ENCODE measurements around the gene ADARB1. TPM values are rescaled to one million over a fixed set of nuclear protein-coding genes. Genes with fewer than 3 reads are reported as not detected.

ADARB1 gene
- total and polyA plus RNA-seq, 2 donors, result 11.9 to 14.6 TPM

DNA sequence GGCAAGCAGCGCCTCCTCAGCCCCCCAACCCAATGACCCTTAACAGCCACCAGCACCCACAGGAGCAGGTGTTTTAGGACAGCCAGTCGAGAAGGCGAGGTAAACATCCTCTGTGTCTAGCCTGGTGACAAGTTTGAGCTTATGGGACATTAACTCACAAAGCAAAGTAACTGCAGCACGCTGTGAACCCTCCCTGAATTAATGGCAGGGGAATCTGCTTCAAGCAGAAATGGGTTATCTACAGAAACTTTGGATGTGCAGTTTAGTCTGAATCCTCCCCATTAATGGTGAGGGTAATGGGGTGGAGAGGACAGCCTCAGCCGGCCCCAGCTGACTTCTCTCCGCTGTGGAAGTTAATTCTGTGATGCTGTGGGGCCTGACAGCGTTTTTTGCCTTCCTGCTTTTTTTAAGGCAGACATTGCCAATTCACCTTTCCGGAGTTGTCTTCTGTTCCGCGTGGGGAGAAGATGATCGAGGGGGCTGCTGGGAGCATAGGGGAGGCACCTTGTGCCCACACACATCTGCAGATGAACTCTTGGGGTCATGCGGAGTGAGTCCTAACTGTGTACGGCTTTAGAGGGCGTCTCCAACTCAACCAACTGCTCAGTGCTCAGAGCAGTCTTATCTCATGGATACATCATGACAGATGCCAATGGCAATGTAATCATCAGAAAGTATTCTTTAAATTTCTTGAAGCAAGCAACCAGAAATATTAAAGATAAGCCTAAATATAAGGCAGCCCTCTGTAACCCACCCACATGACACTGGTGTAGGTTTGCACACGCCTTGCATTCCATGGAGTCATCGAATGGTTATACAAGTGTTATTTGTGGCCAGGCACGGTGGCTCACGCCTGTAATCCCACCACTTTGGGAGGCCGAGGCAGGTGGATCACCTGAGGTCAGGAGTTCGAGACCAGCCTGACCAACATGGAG lies 172.3 kb downstream of the ADARB1 start:
- no peak overlapping the region for H3K4me3 ChIP-seq (ENCODE audit: low read length in 2 of 2)
- no peak overlapping the region for H3K27ac ChIP-seq (ENCODE audit: low read depth in 1 of 2, low read length in 1 of 2)
- no peaks in the 10 kb centered on the region for H3K36me3 ChIP-seq (ENCODE audit: control insufficient read depth in 2 of 2, insufficient read depth in 2 of 2, low read length in 1 of 2)
- peaks cover 1 to 11% of the 10 kb centered on the region in 2 donors for H3K9me3 ChIP-seq (ENCODE audit: control insufficient read depth in 2 of 2, insufficient read depth in 1 of 2, low read length in 1 of 2)
- H3K27me3 ChIP-seq (ENCODE audit: control insufficient read depth in 2 of 2, insufficient read depth in 1 of 2, low read length in 1 of 2), result peaks cover 0 to 12% of the 10 kb centered on the region in 2 donors
- no peaks in the 10 kb centered on the region for H3K4me1 ChIP-seq (ENCODE audit: control insufficient read depth in 2 of 2, insufficient read depth in 2 of 2, low read length in 2 of 2)
- no peak for DNase-seq (ENCODE audit: low read depth in 6 of 9, low spot score in 9 of 9)
- WGBS, result 91% methylated on average over 20 of the region's 20 CpGs

DNA sequence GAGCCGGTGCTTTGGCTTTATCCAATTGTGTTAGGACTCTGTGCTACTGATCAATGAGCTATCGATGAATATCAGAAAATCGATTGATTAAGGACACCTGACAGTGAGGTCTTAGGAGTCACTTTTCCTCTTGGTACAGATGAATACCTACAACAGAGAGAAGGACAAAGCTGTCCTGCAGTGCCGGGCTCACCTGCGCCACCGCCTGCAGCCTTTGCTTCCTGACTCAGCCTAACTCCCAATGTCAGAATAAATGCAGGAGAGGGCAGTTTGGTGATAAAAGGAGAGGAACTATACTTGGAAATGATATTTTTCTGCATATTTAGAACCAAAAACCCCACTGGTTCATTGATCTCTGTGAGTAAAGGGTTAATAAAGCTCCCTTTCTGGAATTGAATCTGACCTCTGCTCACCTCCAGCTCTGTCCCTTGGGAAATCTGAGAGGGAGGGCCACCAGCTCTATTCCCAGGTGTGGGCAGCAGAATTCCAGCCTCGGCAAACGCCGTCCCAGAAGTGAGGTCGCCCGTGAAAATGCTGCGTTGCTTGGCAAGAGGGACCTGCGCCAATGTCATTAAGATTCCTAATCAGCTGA lies 174.0 kb downstream of the ADARB1 start:
- peaks cover 1 to 11% of the 10 kb centered on the region in 2 donors for H3K9me3 ChIP-seq (ENCODE audit: control insufficient read depth in 2 of 2, insufficient read depth in 1 of 2, low read length in 1 of 2)
- no peaks in the 10 kb centered on the region for H3K36me3 ChIP-seq (ENCODE audit: control insufficient read depth in 2 of 2, insufficient read depth in 2 of 2, low read length in 1 of 2)
- H3K27me3 ChIP-seq (ENCODE audit: control insufficient read depth in 2 of 2, insufficient read depth in 1 of 2, low read length in 1 of 2), result peaks cover 0 to 12% of the 10 kb centered on the region in 2 donors
- DNase-seq (ENCODE audit: low read depth in 6 of 9, low spot score in 9 of 9), result no peak
- no peak overlapping the region for H3K27ac ChIP-seq (ENCODE audit: low read depth in 1 of 2, low read length in 1 of 2)
- H3K4me1 ChIP-seq (ENCODE audit: control insufficient read depth in 2 of 2, insufficient read depth in 2 of 2, low read length in 2 of 2), result no peaks in the 10 kb centered on the region
- WGBS, result 81% methylated on average over 13 of the region's 13 CpGs
- H3K4me3 ChIP-seq (ENCODE audit: low read length in 2 of 2), result no peak overlapping the region

DNA sequence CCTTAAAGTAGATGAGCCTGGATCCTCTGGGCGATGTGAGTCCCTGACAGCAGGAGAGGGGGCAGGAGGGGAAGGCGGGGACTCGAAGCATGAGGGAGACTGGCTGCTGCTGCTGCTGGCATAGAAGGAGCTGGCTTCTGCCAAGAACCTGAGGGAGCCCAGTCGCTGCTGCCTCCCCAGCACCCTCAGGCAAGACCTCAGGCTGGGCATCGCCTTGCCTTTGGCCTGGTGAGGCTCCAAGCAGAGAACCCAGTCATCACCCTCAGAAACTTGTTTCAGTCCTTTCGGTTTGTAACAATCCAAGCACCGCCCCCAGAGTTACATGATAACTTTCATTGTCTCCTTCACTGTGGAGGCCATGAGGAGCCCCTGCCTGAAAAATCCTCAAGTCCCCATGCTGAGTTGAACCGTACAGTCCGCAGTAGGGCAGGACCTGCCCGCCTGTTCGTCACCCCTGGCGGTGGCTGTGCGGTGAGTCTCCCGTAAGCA lies 174.6 kb downstream of the ADARB1 start:
- Histone ChIP-seq H3K36me3 (ENCODE audit: control insufficient read depth in 2 of 2, insufficient read depth in 2 of 2, low read length in 1 of 2) (no peaks in the 10 kb centered on the region), H3K4me1 (ENCODE audit: control insufficient read depth in 2 of 2, insufficient read depth in 2 of 2, low read length in 2 of 2) (no peaks in the 10 kb centered on the region), H3K4me3 (ENCODE audit: low read length in 2 of 2) (no peak overlapping the region), H3K27me3 (ENCODE audit: control insufficient read depth in 2 of 2, insufficient read depth in 1 of 2, low read length in 1 of 2) (peaks cover 0 to 12% of the 10 kb centered on the region in 2 donors), H3K27ac (ENCODE audit: low read depth in 1 of 2, low read length in 1 of 2) (no peak overlapping the region), H3K9me3 (ENCODE audit: control insufficient read depth in 2 of 2, insufficient read depth in 1 of 2, low read length in 1 of 2) (peaks cover 1 to 11% of the 10 kb centered on the region in 2 donors)
- DNase-seq (ENCODE audit: low read depth in 6 of 9, low spot score in 9 of 9), result no peak
- 75% methylated on average over 14 of the region's 14 CpGs for WGBS

DNA sequence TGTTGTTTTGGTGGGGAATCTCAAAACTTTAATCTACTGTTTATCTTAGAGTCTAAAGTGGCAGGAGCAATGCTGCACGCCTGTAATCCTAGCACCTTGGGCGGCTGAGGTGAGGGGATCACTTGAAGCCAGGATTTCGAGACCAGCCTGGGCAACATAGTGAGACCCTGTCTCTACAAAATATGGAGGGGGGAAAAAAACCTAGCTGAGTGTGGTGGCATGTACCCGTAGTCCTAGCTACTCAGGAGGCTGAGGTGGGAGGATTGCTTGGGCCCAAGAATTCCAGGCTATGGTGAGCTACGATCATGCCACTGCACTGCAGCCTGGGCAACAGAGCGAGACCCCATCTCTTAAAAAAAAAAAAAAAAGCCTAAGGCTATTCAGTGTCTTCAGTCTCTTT lies 175.2 kb downstream of the ADARB1 start:
- peaks cover 1 to 11% of the 10 kb centered on the region in 2 donors for H3K9me3 ChIP-seq (ENCODE audit: control insufficient read depth in 2 of 2, insufficient read depth in 1 of 2, low read length in 1 of 2)
- H3K27ac ChIP-seq (ENCODE audit: low read depth in 1 of 2, low read length in 1 of 2), result no peak overlapping the region
- WGBS, result 96% methylated on average over 6 of the region's 6 CpGs
- no peak for DNase-seq (ENCODE audit: low read depth in 6 of 9, low spot score in 9 of 9)
- H3K4me3 ChIP-seq (ENCODE audit: low read length in 2 of 2), result no peak overlapping the region
- peaks cover 0 to 12% of the 10 kb centered on the region in 2 donors for H3K27me3 ChIP-seq (ENCODE audit: control insufficient read depth in 2 of 2, insufficient read depth in 1 of 2, low read length in 1 of 2)
- H3K4me1 ChIP-seq (ENCODE audit: control insufficient read depth in 2 of 2, insufficient read depth in 2 of 2, low read length in 2 of 2), result no peaks in the 10 kb centered on the region
- H3K36me3 ChIP-seq (ENCODE audit: control insufficient read depth in 2 of 2, insufficient read depth in 2 of 2, low read length in 1 of 2), result no peaks in the 10 kb centered on the region

DNA sequence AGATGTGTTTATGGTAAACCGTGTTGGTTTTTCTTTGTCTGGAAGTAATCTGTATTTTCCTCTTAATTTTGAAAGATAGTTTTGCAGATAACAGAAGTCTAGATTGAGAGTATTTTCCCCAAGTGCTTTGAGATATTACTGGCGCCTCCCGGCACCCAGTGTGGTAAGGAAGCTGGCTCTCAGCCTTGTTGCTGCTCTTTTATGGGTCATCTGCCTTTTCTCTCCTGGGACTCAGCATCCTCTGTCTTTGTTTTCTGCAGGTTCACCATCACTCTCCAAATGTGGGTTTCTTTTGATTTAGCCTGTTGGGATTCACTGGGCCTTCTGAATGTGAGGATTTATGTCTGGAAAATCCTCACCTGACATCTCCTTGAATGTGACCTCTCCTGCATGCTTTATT lies 175.9 kb downstream of the ADARB1 start:
- H3K4me1 ChIP-seq (ENCODE audit: control insufficient read depth in 2 of 2, insufficient read depth in 2 of 2, low read length in 2 of 2), result peaks cover 0 to 5% of the 10 kb centered on the region in 2 donors
- 96% methylated on average over 3 of the region's 3 CpGs for WGBS
- peaks cover 0 to 12% of the 10 kb centered on the region in 2 donors for H3K27me3 ChIP-seq (ENCODE audit: control insufficient read depth in 2 of 2, insufficient read depth in 1 of 2, low read length in 1 of 2)
- H3K9me3 ChIP-seq (ENCODE audit: control insufficient read depth in 2 of 2, insufficient read depth in 1 of 2, low read length in 1 of 2), result peaks cover 1 to 5% of the 10 kb centered on the region in 2 donors
- H3K27ac ChIP-seq (ENCODE audit: low read depth in 1 of 2, low read length in 1 of 2), result no peak overlapping the region
- DNase-seq (ENCODE audit: low read depth in 6 of 9, low spot score in 9 of 9), result no peak
- no peak overlapping the region for H3K4me3 ChIP-seq (ENCODE audit: low read length in 2 of 2)
- H3K36me3 ChIP-seq (ENCODE audit: control insufficient read depth in 2 of 2, insufficient read depth in 2 of 2, low read length in 1 of 2), result no peaks in the 10 kb centered on the region

DNA sequence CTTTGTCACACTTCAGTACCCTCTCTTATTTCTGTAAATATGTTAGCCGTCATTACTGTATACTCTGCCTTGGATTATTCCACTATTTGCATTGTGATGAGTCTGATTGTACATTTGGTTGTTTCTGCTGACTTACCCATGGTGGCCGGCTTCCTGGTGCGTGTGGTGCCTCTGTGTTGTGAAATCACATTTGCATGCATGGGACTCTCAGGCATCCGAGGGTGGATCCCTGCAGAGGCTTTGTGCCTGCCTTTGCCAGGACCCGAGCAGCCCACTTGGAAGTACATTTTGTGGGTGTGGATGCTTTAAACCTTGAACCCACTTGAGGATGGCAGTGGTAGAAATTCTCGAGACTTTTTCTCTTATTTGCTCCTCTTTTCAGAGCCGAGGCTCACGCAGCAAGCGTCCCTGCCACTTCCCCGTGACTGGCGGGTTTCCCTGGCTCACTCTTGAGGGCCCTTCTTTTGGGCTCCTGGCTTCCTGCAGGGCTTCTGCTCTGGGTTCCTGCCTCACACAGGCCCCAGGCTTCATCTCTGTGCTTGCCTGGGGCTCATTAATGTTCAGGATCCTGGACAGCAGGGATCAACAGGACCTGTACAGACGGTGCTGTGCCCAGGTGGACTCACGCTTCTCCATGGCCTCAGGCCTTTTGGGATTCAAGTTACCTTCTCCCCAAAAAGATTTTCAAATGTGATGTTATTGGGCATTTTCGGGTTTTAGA lies 176.7 kb downstream of the ADARB1 start:
- H3K27ac ChIP-seq (ENCODE audit: low read depth in 1 of 2, low read length in 1 of 2), result no peak overlapping the region
- no peak overlapping the region for H3K4me3 ChIP-seq (ENCODE audit: low read length in 2 of 2)
- no peaks in the 10 kb centered on the region for H3K36me3 ChIP-seq (ENCODE audit: control insufficient read depth in 2 of 2, insufficient read depth in 2 of 2, low read length in 1 of 2)
- H3K27me3 ChIP-seq (ENCODE audit: control insufficient read depth in 2 of 2, insufficient read depth in 1 of 2, low read length in 1 of 2), result peaks cover 0 to 12% of the 10 kb centered on the region in 2 donors
- H3K4me1 ChIP-seq (ENCODE audit: control insufficient read depth in 2 of 2, insufficient read depth in 2 of 2, low read length in 2 of 2), result peaks cover 0 to 13% of the 10 kb centered on the region in 2 donors
- peaks cover 1 to 5% of the 10 kb centered on the region in 2 donors for H3K9me3 ChIP-seq (ENCODE audit: control insufficient read depth in 2 of 2, insufficient read depth in 1 of 2, low read length in 1 of 2)
- 97% methylated on average over 14 of the region's 14 CpGs for whole genome bisulfite sequencing
- DNase-seq (ENCODE audit: low read depth in 6 of 9, low spot score in 9 of 9), result no peak

DNA sequence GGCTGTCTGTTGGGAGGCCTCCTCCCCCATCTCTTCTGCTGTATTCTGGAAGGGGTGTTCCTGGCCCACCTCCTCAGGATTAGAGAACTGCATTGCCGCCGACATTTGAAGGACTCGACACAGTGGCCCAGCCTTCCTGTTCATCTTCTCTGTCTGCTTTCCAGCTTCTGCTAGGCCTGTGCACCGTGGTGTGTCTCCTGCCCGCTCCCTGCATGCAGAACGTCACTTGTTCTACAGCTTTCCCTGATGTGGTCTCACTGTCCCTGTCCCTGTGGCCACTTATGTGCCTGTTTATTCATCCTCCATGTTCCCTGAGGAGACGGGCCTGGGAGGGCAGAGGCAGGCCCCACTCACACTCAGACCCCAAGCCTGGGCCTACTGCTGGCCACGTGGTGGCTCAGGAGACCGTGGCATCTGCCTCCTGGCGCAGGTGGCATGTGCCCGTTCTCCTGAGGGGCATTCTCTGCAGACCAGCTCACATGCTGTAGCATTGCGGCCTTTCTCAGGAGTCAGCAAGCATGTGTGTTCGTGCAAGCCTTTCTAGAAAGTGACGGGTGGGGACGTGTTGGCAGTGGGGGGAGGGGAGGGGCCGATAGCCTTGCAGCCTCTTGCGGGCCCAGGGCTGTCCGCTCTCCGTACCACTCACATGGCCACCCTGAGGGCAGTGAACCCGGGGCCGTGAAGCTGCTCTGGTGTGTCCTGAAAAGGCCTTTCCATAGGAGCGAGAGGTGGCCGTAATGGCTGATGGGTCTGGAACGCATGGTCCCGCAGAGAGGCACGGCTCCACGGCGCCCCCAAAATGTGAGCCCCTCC lies 177.5 kb downstream of the ADARB1 start:
- peaks cover 0 to 20% of the 10 kb centered on the region in 2 donors for H3K4me1 ChIP-seq (ENCODE audit: control insufficient read depth in 2 of 2, insufficient read depth in 2 of 2, low read length in 2 of 2)
- no peaks in the 10 kb centered on the region for H3K36me3 ChIP-seq (ENCODE audit: control insufficient read depth in 2 of 2, insufficient read depth in 2 of 2, low read length in 1 of 2)
- WGBS, result 97% methylated on average over 28 of the region's 28 CpGs
- peaks cover 0 to 19% of the 10 kb centered on the region in 2 donors for H3K27me3 ChIP-seq (ENCODE audit: control insufficient read depth in 2 of 2, insufficient read depth in 1 of 2, low read length in 1 of 2)
- no peak overlapping the region for H3K4me3 ChIP-seq (ENCODE audit: low read length in 2 of 2)
- peaks cover 1 to 5% of the 10 kb centered on the region in 2 donors for H3K9me3 ChIP-seq (ENCODE audit: control insufficient read depth in 2 of 2, insufficient read depth in 1 of 2, low read length in 1 of 2)
- DNase-seq (ENCODE audit: low read depth in 6 of 9, low spot score in 9 of 9), result no peak
- H3K27ac ChIP-seq (ENCODE audit: low read depth in 1 of 2, low read length in 1 of 2), result no peak overlapping the region

DNA sequence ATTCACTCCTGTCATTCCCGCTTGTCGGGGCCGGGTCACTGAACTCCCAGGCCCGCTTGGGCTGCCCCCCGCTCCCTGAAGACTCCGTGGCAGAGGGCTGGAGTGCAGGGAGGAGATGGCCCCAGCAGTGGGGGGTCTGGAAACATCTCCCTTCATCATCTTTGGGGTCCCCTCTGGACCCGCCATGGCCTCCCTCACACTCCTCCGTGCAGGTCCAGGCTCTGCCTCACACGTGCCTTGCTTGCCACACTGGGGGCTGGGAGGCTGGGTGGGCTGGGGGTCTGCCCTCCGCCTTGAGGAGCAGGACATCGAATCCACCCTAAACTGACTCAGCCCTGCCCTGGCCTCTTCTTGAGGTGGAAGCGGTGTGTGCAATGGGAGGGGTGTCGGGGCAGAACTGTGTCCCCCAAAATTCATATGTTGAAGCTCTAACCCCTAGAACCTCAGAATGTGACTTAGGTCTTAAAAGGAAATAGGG lies 178.1 kb downstream of the ADARB1 start:
- H3K36me3 ChIP-seq (ENCODE audit: control insufficient read depth in 2 of 2, insufficient read depth in 2 of 2, low read length in 1 of 2), result no peaks in the 10 kb centered on the region
- no peak for DNase-seq (ENCODE audit: low read depth in 6 of 9, low spot score in 9 of 9)
- no peak overlapping the region for H3K4me3 ChIP-seq (ENCODE audit: low read length in 2 of 2)
- peaks cover 0 to 27% of the 10 kb centered on the region in 2 donors for H3K4me1 ChIP-seq (ENCODE audit: control insufficient read depth in 2 of 2, insufficient read depth in 2 of 2, low read length in 2 of 2)
- no peak overlapping the region for H3K27ac ChIP-seq (ENCODE audit: low read depth in 1 of 2, low read length in 1 of 2)
- H3K27me3 ChIP-seq (ENCODE audit: control insufficient read depth in 2 of 2, insufficient read depth in 1 of 2, low read length in 1 of 2), result peaks cover 0 to 26% of the 10 kb centered on the region in 2 donors
- H3K9me3 ChIP-seq (ENCODE audit: control insufficient read depth in 2 of 2, insufficient read depth in 1 of 2, low read length in 1 of 2), result peaks cover 1 to 5% of the 10 kb centered on the region in 2 donors
- WGBS, result 96% methylated on average over 13 of the region's 13 CpGs

Data from thymus (tissue), 11 donors.